Measurements from ENCODE around the gene SCYL3.

GRCh38 chr1:169877800-169878491 lies 15.8 kb downstream of the SCYL3 start:
- TF ChIP-seq FOXM1 (IDR thresholded peaks at IDR 0.05; ENCODE audit: borderline replicate concordance): no peak
- TF ChIP-seq ARNT (IDR thresholded peaks at IDR 0.05): no peak
- TF ChIP-seq BHLHE40 (IDR thresholded peaks at IDR 0.05; ENCODE audit: borderline replicate concordance): no peak
- no peak for TF ChIP-seq SUZ12 (IDR thresholded peaks at IDR 0.05)
- TF ChIP-seq NFRKB (IDR thresholded peaks at IDR 0.05): no peak
- no peak for TF ChIP-seq CTBP1 (IDR thresholded peaks at IDR 0.05; ENCODE audit: borderline replicate concordance)
- no peak for TF ChIP-seq PKNOX1 (IDR thresholded peaks at IDR 0.05)
- TF ChIP-seq ELF4 (IDR thresholded peaks at IDR 0.05): no peak
